Posterior cingulate gyrus (tissue), 11 donors: ENCODE results near the gene PLEKHG4B.

Experiments used
- DNase-seq, 10 donors: peaks; one replicate each; pipeline versions ENCODE4 v3.0.0 to v3.0.0-alpha.2; 2020 to 2021; ENCODE audit warnings: mixed read lengths in 3 of 10
- intact Hi-C: fragments of 100-400 bp; cut with DNase I; formaldehyde crosslinking; loops from one replicate; pipeline ENCODE4 v1.15.1; 2023

Gene PLEKHG4B

GRCh38 chr5:119486-120097, 27.6 kb downstream of the PLEKHG4B start:
- DNase-seq: no peak
- intact Hi-C loops: no loop called here

GRCh38 chr5:121432-121831, 29.5 kb downstream of the PLEKHG4B start:
- no peak for DNase-seq
- intact Hi-C loops: no loop called here

GRCh38 chr5:125815-126214, 33.8 kb downstream of the PLEKHG4B start:
- intact Hi-C loops: no loop called here
- DNase-seq: no peak

- no peak for DNase-seq
- intact Hi-C loops: no loop called here
These were observed 34.8 kb downstream of the PLEKHG4B start for GRCh38 chr5:126806-127205.

GRCh38 chr5:127886-128285, 35.9 kb downstream of the PLEKHG4B start:
- no peak for DNase-seq
- intact Hi-C loops: no loop called here

GRCh38 chr5:128446-128845, 36.5 kb downstream of the PLEKHG4B start:
- intact Hi-C loops: no loop called here

GRCh38 chr5:129148-129547, 37.2 kb downstream of the PLEKHG4B start:
- intact Hi-C loops: no loop called here
- no peak for DNase-seq

More at GRCh38 chr5:128446-128845, 36.5 kb downstream of the PLEKHG4B start:
- DNase-seq: no peak

- intact Hi-C loops: no loop called here
- no peak for DNase-seq
These were observed 37.9 kb downstream of the PLEKHG4B start for GRCh38 chr5:129820-130219.

GRCh38 chr5:130601-131131, 38.7 kb downstream of the PLEKHG4B start:
- intact Hi-C loops: no loop called here
- no peak for DNase-seq

- intact Hi-C loops: no loop called here
- no peak for DNase-seq
These were observed 44.9 kb downstream of the PLEKHG4B start for GRCh38 chr5:136901-137300.

- intact Hi-C loops: no loop called here
- DNase-seq: no peak
These were observed 45.8 kb downstream of the PLEKHG4B start for GRCh38 chr5:137741-138140.

GRCh38 chr5:138936-139335, 47.0 kb downstream of the PLEKHG4B start:
- no peak for DNase-seq

GRCh38 chr5:139579-140442, 47.8 kb downstream of the PLEKHG4B start:
- DNase-seq: peak in 1 of 10 donors; percentile 83
- intact Hi-C loops: no loop called here

More at GRCh38 chr5:138936-139335, 47.0 kb downstream of the PLEKHG4B start:
- intact Hi-C loops: no loop called here

- no peak for DNase-seq
- intact Hi-C loops: no loop called here
These were observed 48.5 kb downstream of the PLEKHG4B start for GRCh38 chr5:140443-140829.

- DNase-seq: peak in 1 of 10 donors; percentile 54
- intact Hi-C loops: no loop called here
These were observed 49.2 kb downstream of the PLEKHG4B start for GRCh38 chr5:141211-141610.

- intact Hi-C loops: no loop called here
- peak in 1 of 10 donors; percentile 56 for DNase-seq
These were observed 49.8 kb downstream of the PLEKHG4B start for GRCh38 chr5:141761-142160.

- peak in 1 of 10 donors; percentile 39 for DNase-seq
- intact Hi-C loops: no loop called here
These were observed 50.4 kb downstream of the PLEKHG4B start for GRCh38 chr5:142246-142810.

GRCh38 chr5:143041-143440, 51.1 kb downstream of the PLEKHG4B start:
- intact Hi-C loops: no loop called here
- DNase-seq: peak in 1 of 10 donors; percentile 68

GRCh38 chr5:144941-145340, 53.0 kb downstream of the PLEKHG4B start:
- intact Hi-C loops: no loop called here
- DNase-seq: peak in 1 of 10 donors; percentile 73

GRCh38 chr5:145585-146323, 53.8 kb downstream of the PLEKHG4B start:
- intact Hi-C loops: no loop called here

GRCh38 chr5:147751-148150, 55.8 kb downstream of the PLEKHG4B start:
- intact Hi-C loops: no loop called here
- no peak for DNase-seq

More at GRCh38 chr5:145585-146323, 53.8 kb downstream of the PLEKHG4B start:
- DNase-seq: peak in 1 of 10 donors; percentile 46
